CD4-positive, alpha-beta memory T cell (primary cell): ENCODE data around the gene AFAP1. TPM values are rescaled to one million over a fixed set of nuclear protein-coding genes. Genes with fewer than 3 reads are reported as not detected.

Experiments
- CTCF ChIA-PET: fragments of 350-600 bp; sonication (Branson Sonifier 250); formaldehyde crosslinking; loops from one replicate; lab custom pipeline; 2021; ENCODE audit warnings: inconsistent platforms; ENCODE audit not compliant: partially characterized antibody; lab: Charles Lee
- POLR2A ChIA-PET: fragments of 350-600 bp; sonication (Branson Sonifier 250); formaldehyde crosslinking; loops from one replicate; lab custom pipeline; 2021; ENCODE audit not compliant: partially characterized antibody; lab: Charles Lee
- DNase-seq, 5 donors: peaks; one replicate each; pipeline versions ENCODE4 v3.0.0 to v3.0.0-alpha.2; 2020 to 2022; ENCODE audit warnings: mixed read lengths in 1 of 5
- H3K27ac ChIP-seq: one replicate; pipeline ENCODE4 v1.7.0; 2013; ENCODE audit warnings: low read depth, low read length
- H3K27me3 ChIP-seq: 2 replicates; pipeline ENCODE4 v1.7.0; 2013; ENCODE audit warnings: mild to moderate bottlenecking, low read length, moderate library complexity; ENCODE audit not compliant: insufficient read depth
- H3K36me3 ChIP-seq: 2 replicates; pipeline ENCODE4 v1.7.0; 2013; ENCODE audit warnings: mild to moderate bottlenecking, low read length, moderate library complexity; ENCODE audit not compliant: insufficient read depth
- H3K4me1 ChIP-seq: 2 replicates; pipeline ENCODE4 v1.7.0; 2013; ENCODE audit warnings: mild to moderate bottlenecking, low read length, moderate library complexity; ENCODE audit not compliant: insufficient read depth
- H3K4me3 ChIP-seq, 2 donors: one replicate each; pipeline ENCODE4 v1.7.0; 2013; ENCODE audit warnings: low read length in 2 of 2, mild to moderate bottlenecking in 1 of 2
- H3K9me3 ChIP-seq, 2 donors: one replicate each; pipeline ENCODE4 v1.7.0; 2013; ENCODE audit warnings: low read length in 2 of 2, control low read depth in 1 of 2; ENCODE audit not compliant: control insufficient read depth in 1 of 2
- H3K27ac Mint-ChIP-seq, 7 donors: one replicate each; pipeline ENCODE4 v1.8.0; 2020 to 2021; ENCODE audit warnings: mixed read lengths in 7 of 7, mild to moderate bottlenecking in 6 of 7, inconsistent platforms in 3 of 7, moderate library complexity in 3 of 7
- H3K27me3 Mint-ChIP-seq, 2 donors: one replicate each; pipeline ENCODE4 v1.8.0; 2020 to 2021; ENCODE audit warnings: mixed read lengths in 2 of 2
- H3K36me3 Mint-ChIP-seq, 2 donors: one replicate each; pipeline ENCODE4 v1.8.0; 2020 to 2021; ENCODE audit warnings: mixed read lengths in 2 of 2, inconsistent platforms in 1 of 2, mild to moderate bottlenecking in 1 of 2
- H3K4me1 Mint-ChIP-seq, 4 donors: one replicate each; pipeline ENCODE4 v1.8.0; 2020 to 2021; ENCODE audit warnings: mixed read lengths in 4 of 4, mild to moderate bottlenecking in 1 of 4
- H3K4me3 Mint-ChIP-seq, 8 donors: one replicate each; pipeline ENCODE4 v1.8.0; 2020 to 2021; ENCODE audit warnings: mixed read lengths in 8 of 8, mild to moderate bottlenecking in 7 of 8, moderate library complexity in 6 of 8, inconsistent platforms in 3 of 8
- H3K9me3 Mint-ChIP-seq, 8 donors: one replicate each; pipeline ENCODE4 v1.8.0; 2020 to 2021; ENCODE audit warnings: mixed read lengths in 8 of 8, mild to moderate bottlenecking in 5 of 8, inconsistent platforms in 3 of 8, moderate library complexity in 1 of 8
- intact Hi-C: fragments of 100-400 bp; cut with micrococcal nuclease; formaldehyde crosslinking; loops from one replicate; pipeline ENCODE4 v1.15.1; 2023
- polyA plus RNA-seq, 2 donors: library from polyadenylated mRNA; unstranded; fragments of 300-500 nt; fragmentation: Illumina TruSeq; gene quantifications; one replicate each; pipeline ENCODE4 v1.2.3, GENCODE V29; 2021
- total RNA-seq, 2 experiments: library from RNA; stranded (reverse); gene quantifications; one replicate each; pipeline ENCODE4 v1.2.3, GENCODE V29; 2021

The AFAP1 gene
- total and polyA plus RNA-seq, 4 experiments from 2014 or later: 0.95 to 21.8 (median 12.6) TPM

DNA sequence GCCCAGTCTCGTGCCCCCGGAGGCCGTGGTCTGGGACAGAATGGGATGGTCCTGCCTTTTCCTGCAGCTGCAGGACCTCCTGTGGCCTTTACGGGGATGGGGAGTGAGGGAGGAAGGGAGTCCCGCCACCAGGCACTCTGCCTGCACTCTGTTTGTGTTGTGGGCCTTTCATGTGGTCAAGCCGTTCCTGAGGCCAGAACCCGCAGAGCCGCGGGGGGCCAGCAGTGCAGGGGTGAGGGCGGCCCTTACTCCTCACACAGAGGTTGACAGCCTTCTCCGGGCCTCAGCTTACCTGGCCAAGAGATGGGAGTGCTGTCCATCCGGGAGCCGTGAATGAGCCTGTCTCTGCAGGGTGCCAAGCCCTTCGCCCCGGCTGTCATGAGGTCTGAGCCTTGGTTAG is 230.7 kb downstream of the AFAP1 start:
- no peak for DNase-seq
- no peak overlapping the region for H3K27ac ChIP-seq
- no peaks in the 10 kb centered on the region for H3K4me1 ChIP-seq
- CTCF ChIA-PET: no interaction called here
- H3K27me3 ChIP-seq: no peaks in the 10 kb centered on the region
- Mint-ChIP-seq H3K27me3 (no peaks in the 10 kb centered on the region), H3K4me3 (no peak overlapping the region), H3K9me3 (peaks cover 0 to 2% (median 0%) of the 10 kb centered on the region in 8 donors), H3K4me1 (no peaks in the 10 kb centered on the region), H3K27ac (no peak overlapping the region), H3K36me3 (no peaks in the 10 kb centered on the region)
- intact Hi-C loops: no loop called here
- POLR2A ChIA-PET: no interaction called here
- H3K9me3 ChIP-seq: no peaks in the 10 kb centered on the region
- H3K36me3 ChIP-seq: no peaks in the 10 kb centered on the region
- H3K4me3 ChIP-seq: no peak overlapping the region

Other genes starting within 250 kb of the AFAP1 start
- 1 to 10 TPM; 6.2 to 7.9 TPM for gene ABLIM2, start 219.0 kb upstream of the AFAP1 start, total RNA-seq
- gene ABLIM2, start 219.0 kb upstream of the AFAP1 start, polyA plus RNA-seq: 1 to 10 TPM in 1 of 2 donors, under 1 TPM in 1; 0.44 to 1.3 TPM